Endothelial cell of umbilical vein (primary cell): Measurements from ENCODE around the gene MPZL3. TPM values are rescaled to one million over a fixed set of nuclear protein-coding genes. Genes with fewer than 3 reads are reported as not detected.

ENCODE experiments used
- BruUV-seq: library from RNA; stranded (reverse); fragments of 400-500 nt; replicated peaks from 2 replicates; lab custom pipeline; 2021; lab: Mats Ljungman, UMichigan
- CTCF ChIA-PET: fragments of 300-600, 350-600 bp; sonication (Branson Sonifier 250); formaldehyde crosslinking; loops from one replicate; lab custom pipeline; 2021; ENCODE audit warnings: antibody characterized with exemption, inconsistent platforms; lab: Charles Lee
- POLR2A ChIA-PET: fragments of 300-600, 350-600 bp; sonication (Branson Sonifier 250); formaldehyde crosslinking; loops from one replicate; lab custom pipeline; 2021; ENCODE audit warnings: antibody characterized with exemption, inconsistent platforms; lab: Charles Lee
- DNase-seq: peaks from one replicate; pipeline ENCODE4 v3.0.0-alpha.2; 2011; ENCODE audit warnings: low read depth, low spot score
- FAIRE-seq: peaks from 2 replicates; lab custom pipeline; 2011; peaks lifted over from hg19 to GRCh38; lab: Jason Lieb, UNC
- H2AFZ ChIP-seq: 2 replicates; pipeline ENCODE4 v1.6.0; 2012; ENCODE audit warnings: low read depth, low read length, control low read depth, inconsistent platforms
- H3K27ac ChIP-seq: 2 replicates; pipeline ENCODE4 v1.5.1; 2011; ENCODE audit warnings: low read depth, mild to moderate bottlenecking, control low read depth, low read length, moderate library complexity; ENCODE audit not compliant: insufficient read depth
- H3K27me3 ChIP-seq, 2 experiments: 2 replicates each; pipeline versions ENCODE4 v1.6.0 to v1.6.1; 2011; ENCODE audit warnings: low read length in 2 of 2, mixed read lengths in 1 of 2; ENCODE audit not compliant: control insufficient read depth in 2 of 2, insufficient read depth in 2 of 2
- H3K36me3 ChIP-seq, 2 experiments: 2 replicates in 1 of 2; 3 replicates in 1 of 2; pipeline ENCODE4 v1.5.1; 2011; ENCODE audit warnings: low read length in 2 of 2, mild to moderate bottlenecking in 1 of 2, moderate library complexity in 1 of 2; ENCODE audit not compliant: control insufficient read depth in 2 of 2, insufficient read depth in 2 of 2; ENCODE audit errors: extremely low read depth in 1 of 2
- H3K4me1 ChIP-seq: 3 replicates; pipeline ENCODE4 v1.5.1; 2011; ENCODE audit warnings: mild to moderate bottlenecking, low read length; ENCODE audit not compliant: control insufficient read depth, insufficient read depth; ENCODE audit errors: extremely low read depth
- H3K4me2 ChIP-seq: 2 replicates; pipeline ENCODE4 v1.6.1; 2011; ENCODE audit warnings: low read length, control low read depth, mixed read lengths; ENCODE audit not compliant: insufficient read depth
- H3K4me3 ChIP-seq, 3 experiments: fragments of 200-600 bp in 1 of 3; sonication (generic), shearing (Covaris generic) in 1 of 3; replicated peaks in 1 of 3; 2 replicates each; pipeline ENCODE4 v1.5.1; 2011 to 2016; ENCODE audit warnings: control low read depth in 3 of 3, low read length in 3 of 3, mild to moderate bottlenecking in 2 of 3, inconsistent platforms in 1 of 3, low read depth in 1 of 3, moderate library complexity in 1 of 3; ENCODE audit not compliant: insufficient read depth in 1 of 3
- H3K79me2 ChIP-seq: 2 replicates; pipeline ENCODE4 v1.6.0; 2012; ENCODE audit warnings: low read length, inconsistent platforms; ENCODE audit not compliant: control insufficient read depth, insufficient read depth
- H3K9ac ChIP-seq: replicated peaks from 2 replicates; pipeline ENCODE3; 2011; ENCODE audit warnings: low read length, control low read depth; ENCODE audit not compliant: insufficient read depth; ENCODE audit errors: extremely low read depth
- H3K9me1 ChIP-seq: replicated peaks from 3 replicates; pipeline ENCODE4 v1.6.0; 2011; ENCODE audit warnings: mild to moderate bottlenecking, low read length; ENCODE audit not compliant: control insufficient read depth, insufficient read depth; ENCODE audit errors: extremely low read depth
- H3K9me3 ChIP-seq: replicated peaks from 2 replicates; pipeline ENCODE4 v1.5.1; 2012; ENCODE audit warnings: low read length, inconsistent platforms; ENCODE audit not compliant: control insufficient read depth, insufficient read depth
- H4K20me1 ChIP-seq: replicated peaks from 2 replicates; pipeline ENCODE3; 2011; ENCODE audit warnings: mild to moderate bottlenecking, low read length; ENCODE audit not compliant: control insufficient read depth, insufficient read depth; ENCODE audit errors: extremely low read depth
- EZH2 ChIP-seq: IDR thresholded peaks from 2 replicates; pipeline ENCODE4 v1.6.1; 2012; ENCODE audit warnings: borderline replicate concordance, low read depth, mild to moderate bottlenecking, moderate library complexity, low read length, inconsistent platforms; ENCODE audit not compliant: severe bottlenecking
- FOS ChIP-seq: IDR thresholded peaks from 2 replicates; pipeline ENCODE4 v1.6.1; 2011; ENCODE audit warnings: mild to moderate bottlenecking, low read length, moderate library complexity, borderline replicate concordance; ENCODE audit not compliant: insufficient read depth
- GATA2 ChIP-seq: IDR thresholded peaks from 2 replicates; pipeline ENCODE4 v1.7.0; 2011; ENCODE audit warnings: low read depth, mild to moderate bottlenecking, moderate library complexity, mixed read lengths, low read length; ENCODE audit not compliant: insufficient read length, insufficient read depth
- JUN ChIP-seq: IDR thresholded peaks from 2 replicates; pipeline ENCODE4 v1.6.1; 2011; ENCODE audit warnings: borderline replicate concordance, low read depth; ENCODE audit not compliant: insufficient read length, insufficient read depth
- MYC ChIP-seq: IDR thresholded peaks from one replicate; pipeline ENCODE4 v1.6.1; 2011; ENCODE audit warnings: mild to moderate bottlenecking, low read depth, low read length
- POLR2A ChIP-seq: IDR thresholded peaks from 2 replicates; pipeline ENCODE4 v1.6.1; 2012; ENCODE audit warnings: low read depth, mild to moderate bottlenecking, control low read depth, low read length
- POLR2AphosphoS5 ChIP-seq: IDR thresholded peaks from 2 replicates; pipeline ENCODE4 v1.6.1; 2012; ENCODE audit warnings: low read depth, mild to moderate bottlenecking, control low read depth, low read length, moderate library complexity; ENCODE audit not compliant: insufficient read depth
- dilution Hi-C: fragments of 300-500 bp; cut with MboI; formaldehyde crosslinking; loops from one replicate; pipeline ENCODE4 v1.15.0; 2019; ENCODE audit warnings: low sequenced_read_pairs; ENCODE audit not compliant: extremely low pct_ligation_motif_present
- intact Hi-C: fragments of 100-400 bp; cut with micrococcal nuclease; formaldehyde crosslinking; loops from one replicate; pipeline ENCODE4 v1.10.0; 2022
- polyA plus RNA-seq, 4 experiments: library from polyadenylated mRNA; depleted of rRNA in 3 of 4; stranded (reverse) in 3 of 4; unstranded in 1 of 4; fragments of >200 nt; gene quantifications; 2 replicates each; pipeline versions ENCODE4 v1.2.1 to v1.2.3, GENCODE V29; 2011 to 2012; ENCODE audit warnings: missing spikeins in 1 of 4
- total RNA-seq: library from RNA; stranded (reverse); gene quantifications from 2 replicates; pipeline ENCODE4 v1.2.3, GENCODE V29; 2021
- TF ChIP-seq, protein P1 (sequence below), 2 donors: IDR thresholded peaks; 1 replicate in 1 of 2; 2 replicates in 1 of 2; pipeline ENCODE4 v1.5.1; 2011; ENCODE audit warnings: low read length in 2 of 2, mild to moderate bottlenecking in 2 of 2, moderate library complexity in 2 of 2, control low read depth in 1 of 2, inconsistent platforms in 1 of 2, low read depth in 1 of 2; ENCODE audit not compliant: insufficient read depth in 1 of 2; ENCODE audit errors: extremely low read depth in 1 of 2
- TF ChIP-seq, protein P2 (sequence below): IDR thresholded peaks from 2 replicates; pipeline ENCODE4 v1.6.1; 2011; ENCODE audit not compliant: insufficient read depth, insufficient read length

Gene MPZL3
- total and polyA plus RNA-seq, 2 donors (not counting 3 experiments of a cell fraction or from before 2014, with no cell fraction given): 2.5 to 7.1 TPM

DNA sequence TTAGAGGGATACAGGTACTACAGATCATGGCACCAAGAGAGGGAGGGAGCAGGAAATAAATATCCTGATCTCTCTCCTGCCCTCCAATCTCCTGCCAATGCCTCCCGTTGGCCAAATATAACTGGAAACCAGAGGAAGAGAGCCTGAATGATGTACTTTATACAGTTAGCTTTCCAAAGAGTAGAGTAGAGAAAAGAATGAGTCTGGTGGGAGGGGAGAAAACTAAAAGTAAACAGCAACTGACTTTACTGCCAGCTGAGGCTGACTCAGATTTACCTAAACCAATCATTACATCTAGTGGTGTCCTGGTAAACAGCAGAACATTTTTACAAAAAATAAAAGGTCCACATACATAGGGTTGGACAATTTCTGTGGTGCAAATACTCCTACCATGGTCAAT is 5.1 kb downstream of the MPZL3 start:
- ChIA-PET CTCF (interaction anchor here (0.9 to 2.9 kb wide), 3 partner anchors 16 to 48 kb away, joined by 3 to 23 read pairs (median 5); no protein-coding TSS in a partner anchor), POLR2A (no interaction called here)
- H3K4me3 ChIP-seq: no peak overlapping the region
- no peaks in the 10 kb centered on the region for H4K20me1 ChIP-seq
- H3K9me1 ChIP-seq: no peaks in the 10 kb centered on the region
- intact Hi-C loops: no loop called here
- H3K9me3 ChIP-seq: no peaks in the 10 kb centered on the region
- dilution Hi-C loops: no loop called here
- H3K9ac ChIP-seq: no peak overlapping the region
- no peaks in the 10 kb centered on the region for H3K79me2 ChIP-seq
- TF ChIP-seq POLR2A: no peak
- TF ChIP-seq MYC: no peak
- no peak for TF ChIP-seq JUN
- TF ChIP-seq EZH2: no peak
- TF ChIP-seq, protein P1, sequence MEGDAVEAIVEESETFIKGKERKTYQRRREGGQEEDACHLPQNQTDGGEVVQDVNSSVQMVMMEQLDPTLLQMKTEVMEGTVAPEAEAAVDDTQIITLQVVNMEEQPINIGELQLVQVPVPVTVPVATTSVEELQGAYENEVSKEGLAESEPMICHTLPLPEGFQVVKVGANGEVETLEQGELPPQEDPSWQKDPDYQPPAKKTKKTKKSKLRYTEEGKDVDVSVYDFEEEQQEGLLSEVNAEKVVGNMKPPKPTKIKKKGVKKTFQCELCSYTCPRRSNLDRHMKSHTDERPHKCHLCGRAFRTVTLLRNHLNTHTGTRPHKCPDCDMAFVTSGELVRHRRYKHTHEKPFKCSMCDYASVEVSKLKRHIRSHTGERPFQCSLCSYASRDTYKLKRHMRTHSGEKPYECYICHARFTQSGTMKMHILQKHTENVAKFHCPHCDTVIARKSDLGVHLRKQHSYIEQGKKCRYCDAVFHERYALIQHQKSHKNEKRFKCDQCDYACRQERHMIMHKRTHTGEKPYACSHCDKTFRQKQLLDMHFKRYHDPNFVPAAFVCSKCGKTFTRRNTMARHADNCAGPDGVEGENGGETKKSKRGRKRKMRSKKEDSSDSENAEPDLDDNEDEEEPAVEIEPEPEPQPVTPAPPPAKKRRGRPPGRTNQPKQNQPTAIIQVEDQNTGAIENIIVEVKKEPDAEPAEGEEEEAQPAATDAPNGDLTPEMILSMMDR (IDR thresholded peaks at IDR 0.05; ENCODE audit: extremely low read depth in 1 of 2, insufficient read depth in 1 of 2, low read depth in 1 of 2, low read length in 2 of 2): no peak
- TF ChIP-seq GATA2: no peak
- TF ChIP-seq, protein P2, sequence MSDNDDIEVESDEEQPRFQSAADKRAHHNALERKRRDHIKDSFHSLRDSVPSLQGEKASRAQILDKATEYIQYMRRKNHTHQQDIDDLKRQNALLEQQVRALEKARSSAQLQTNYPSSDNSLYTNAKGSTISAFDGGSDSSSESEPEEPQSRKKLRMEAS: no peak
- no peak for TF ChIP-seq FOS
- TF ChIP-seq POLR2AphosphoS5: no peak
- DNase-seq (peak; percentile 64), FAIRE-seq (no peak)
- peak overlapping the region; percentile 22 for H3K27ac ChIP-seq
- no peaks in the 10 kb centered on the region for H3K36me3 ChIP-seq
- H3K27me3 ChIP-seq: no peaks in the 10 kb centered on the region
- peaks cover 27% of the 10 kb centered on the region for H3K4me1 ChIP-seq
- no peak overlapping the region for H3K4me2 ChIP-seq
- H2AFZ ChIP-seq: peak overlapping the region; percentile 30
- BruUV-seq: no TSS peak
